Lower leg skin (tissue), 4 donors: ENCODE data around the gene PRR5. TPM values are rescaled to one million over a fixed set of nuclear protein-coding genes. Genes with fewer than 3 reads are reported as not detected.

Source experiments
- DNase-seq, 2 donors: peaks; one replicate each; pipeline ENCODE4 v3.0.0-alpha.2; 2019; ENCODE audit warnings: low spot score in 2 of 2
- H3K4me3 ChIP-seq: fragments of 200-600 bp; sonication (generic); 2 replicates; pipeline ENCODE4 v1.5.1; 2017; ENCODE audit warnings: mild to moderate bottlenecking, low read depth; ENCODE audit not compliant: poor library complexity, severe bottlenecking
- POLR2A ChIP-seq, 2 donors: fragments of 450-650 bp; IDR thresholded peaks; one replicate each; pipeline ENCODE4 v1.6.1; 2016 to 2017; ENCODE audit warnings: antibody characterized with exemption in 2 of 2, mild to moderate bottlenecking in 1 of 2, moderate library complexity in 1 of 2
- WGBS, 2 donors: methylation state at CpG; one replicate each; pipeline ENCODE4 v1.1.5; 2018; 5-methylcytosine and 5-hydroxymethylcytosine counted together
- intact Hi-C: fragments of 100-400 bp; cut with DNase I; formaldehyde crosslinking; loops from one replicate; pipeline ENCODE4 v1.15.0; 2023; ENCODE audit warnings: low total_unique reads
- total RNA-seq, 4 donors: library from RNA; depleted of rRNA; stranded (reverse); fragments of >200 nt; gene quantifications; one replicate each; pipeline ENCODE4 v1.1.0, GENCODE V29; 2016
- TF ChIP-seq, protein P1 (sequence below), 3 donors: fragments of 450-650 bp; IDR thresholded peaks; one replicate each; pipeline ENCODE4 v1.5.1; 2016; ENCODE audit warnings: antibody characterized with exemption in 3 of 3, mild to moderate bottlenecking in 3 of 3, moderate library complexity in 2 of 3

PRR5 gene
- total RNA-seq, 4 donors from 2014 or later: 18.7 to 28.4 (median 19.6) TPM

DNA sequence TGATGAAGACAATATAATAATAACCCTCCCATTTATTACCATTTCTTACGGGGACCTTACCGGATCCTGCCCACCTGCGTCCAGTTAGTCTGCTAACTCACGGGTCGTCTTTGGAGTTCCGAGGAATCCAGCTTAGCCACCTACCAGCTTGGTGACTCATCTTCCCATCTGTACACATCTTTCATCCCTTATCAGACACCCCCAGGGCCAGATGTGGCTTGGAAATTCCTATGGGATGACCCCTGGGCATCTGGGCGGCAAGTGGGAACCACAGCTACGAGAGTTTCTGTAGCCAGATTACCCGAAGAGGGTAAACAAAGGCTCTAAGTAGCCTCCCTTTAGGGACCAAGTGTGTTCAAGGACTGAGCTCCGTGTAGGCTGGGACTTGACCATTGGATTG, 12.8 kb upstream of the PRR5 start:
- intact Hi-C loops: no loop called here
- 82 to 89% methylated on average over 10 of the region's 10 CpGs for WGBS, 2 donors
- TF ChIP-seq POLR2A (IDR thresholded peaks at IDR 0.05): no peak
- TF ChIP-seq, protein P1, sequence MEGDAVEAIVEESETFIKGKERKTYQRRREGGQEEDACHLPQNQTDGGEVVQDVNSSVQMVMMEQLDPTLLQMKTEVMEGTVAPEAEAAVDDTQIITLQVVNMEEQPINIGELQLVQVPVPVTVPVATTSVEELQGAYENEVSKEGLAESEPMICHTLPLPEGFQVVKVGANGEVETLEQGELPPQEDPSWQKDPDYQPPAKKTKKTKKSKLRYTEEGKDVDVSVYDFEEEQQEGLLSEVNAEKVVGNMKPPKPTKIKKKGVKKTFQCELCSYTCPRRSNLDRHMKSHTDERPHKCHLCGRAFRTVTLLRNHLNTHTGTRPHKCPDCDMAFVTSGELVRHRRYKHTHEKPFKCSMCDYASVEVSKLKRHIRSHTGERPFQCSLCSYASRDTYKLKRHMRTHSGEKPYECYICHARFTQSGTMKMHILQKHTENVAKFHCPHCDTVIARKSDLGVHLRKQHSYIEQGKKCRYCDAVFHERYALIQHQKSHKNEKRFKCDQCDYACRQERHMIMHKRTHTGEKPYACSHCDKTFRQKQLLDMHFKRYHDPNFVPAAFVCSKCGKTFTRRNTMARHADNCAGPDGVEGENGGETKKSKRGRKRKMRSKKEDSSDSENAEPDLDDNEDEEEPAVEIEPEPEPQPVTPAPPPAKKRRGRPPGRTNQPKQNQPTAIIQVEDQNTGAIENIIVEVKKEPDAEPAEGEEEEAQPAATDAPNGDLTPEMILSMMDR (IDR thresholded peaks at IDR 0.05): no peak
- DNase-seq: no peak
- no peak overlapping the region for H3K4me3 ChIP-seq

DNA sequence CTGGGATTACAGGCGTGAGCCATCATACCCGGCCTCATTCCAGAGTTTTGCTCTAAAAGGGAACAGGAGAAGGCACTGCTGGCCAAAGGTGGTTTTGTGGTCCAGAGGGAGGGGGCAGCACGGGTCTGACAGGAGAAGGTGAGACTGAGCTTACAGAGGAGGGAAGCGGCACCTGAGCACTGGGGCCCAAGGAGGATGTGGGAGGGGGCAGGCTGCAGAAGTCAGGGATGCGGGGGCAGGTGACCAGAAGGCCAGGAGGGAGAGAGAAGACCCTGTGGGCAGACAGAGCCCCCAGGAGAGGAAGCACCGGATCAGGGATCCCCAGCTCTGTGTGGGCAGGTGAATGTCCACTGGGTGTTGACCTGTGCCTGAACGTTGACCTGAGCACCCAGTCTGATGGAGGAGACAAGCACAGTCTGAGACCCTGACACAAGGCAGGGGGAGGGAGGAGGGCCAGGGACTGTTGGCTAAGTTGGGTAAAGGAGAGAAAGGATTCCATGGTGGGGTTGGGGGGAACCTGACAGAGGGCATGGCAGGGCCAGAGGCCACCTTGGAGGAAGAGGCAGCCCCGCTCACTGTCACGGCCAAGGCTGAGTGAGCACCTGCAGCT, 12.0 kb upstream of the PRR5 start:
- 87 to 89% methylated on average over 9 of the region's 9 CpGs for WGBS, 2 donors
- H3K4me3 ChIP-seq: no peak overlapping the region
- TF ChIP-seq POLR2A (IDR thresholded peaks at IDR 0.05): no peak
- TF ChIP-seq, protein P1 (IDR thresholded peaks at IDR 0.05): no peak
- intact Hi-C loops: no loop called here
- no peak for DNase-seq

DNA sequence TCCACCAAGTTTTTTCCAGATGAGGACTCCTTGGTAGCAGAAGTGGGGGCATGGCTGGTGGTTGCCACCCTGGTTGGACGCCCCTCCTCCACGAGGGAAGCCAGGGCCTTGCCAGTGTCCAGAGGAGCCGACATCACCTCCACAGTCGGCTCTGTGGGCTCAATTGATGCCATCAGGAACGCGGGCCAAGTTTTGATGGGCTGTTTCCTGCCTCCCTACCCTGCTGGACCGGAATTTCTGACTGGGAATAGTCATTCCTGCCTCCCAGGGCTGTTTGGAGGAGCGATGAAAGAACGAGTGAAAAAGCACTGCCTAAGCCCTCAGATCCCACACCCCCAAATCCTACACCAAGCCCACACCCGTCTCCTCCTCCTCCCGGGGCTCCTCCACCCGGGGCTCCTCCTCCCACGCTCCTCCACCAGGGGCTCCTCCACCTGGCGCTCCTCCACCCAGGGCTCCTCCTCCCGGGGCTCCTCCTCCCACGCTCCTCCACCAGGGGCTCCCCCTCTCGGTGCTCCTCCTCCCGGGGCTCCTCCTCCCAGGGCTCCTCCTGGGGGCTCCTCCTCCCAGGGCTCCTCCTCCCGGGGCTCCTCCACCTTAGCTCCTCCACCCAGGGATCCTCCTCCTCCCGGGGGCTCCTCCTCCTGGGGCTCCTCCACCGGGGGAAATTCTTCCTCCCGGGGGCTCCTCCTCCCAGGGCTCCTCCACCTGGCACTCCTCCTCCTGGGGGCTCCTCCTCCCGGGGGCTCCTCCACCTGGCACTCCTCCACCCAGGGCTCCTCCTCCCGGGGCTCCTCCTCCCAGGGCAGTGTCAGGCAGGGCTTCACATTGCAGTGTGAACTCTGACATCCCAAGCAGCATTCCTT, 10.0 kb upstream of the PRR5 start:
- WGBS, 2 donors: 47 to 48% methylated on average over 23 to 24 of the region's 24 CpGs
- TF ChIP-seq POLR2A (IDR thresholded peaks at IDR 0.05): no peak
- TF ChIP-seq, protein P1 (IDR thresholded peaks at IDR 0.05): no peak
- H3K4me3 ChIP-seq: no peak overlapping the region
- intact Hi-C loops: no loop called here
- no peak for DNase-seq

DNA sequence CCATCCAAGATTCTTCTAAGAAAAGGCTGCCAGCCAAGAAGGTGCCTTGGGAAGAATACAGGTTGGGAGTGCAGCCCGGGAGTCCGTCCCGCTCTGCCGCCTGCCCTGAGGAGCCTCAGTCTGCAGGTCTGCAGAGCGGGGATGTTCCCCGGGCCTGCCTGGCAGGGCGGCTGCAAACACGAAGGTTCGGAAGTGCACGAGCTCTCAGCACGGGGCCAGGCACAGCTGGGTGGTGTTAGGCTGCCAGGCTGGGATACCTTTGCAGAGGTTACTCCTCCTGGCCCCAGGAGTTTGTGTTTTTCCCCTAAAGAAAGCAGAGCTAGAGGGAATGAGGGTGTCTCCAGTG, 9.4 kb upstream of the PRR5 start:
- no peak overlapping the region for H3K4me3 ChIP-seq
- DNase-seq: no peak
- intact Hi-C loops: no loop called here
- 42 to 61% methylated on average over 11 of the region's 11 CpGs for WGBS, 2 donors
- no peak for TF ChIP-seq POLR2A (IDR thresholded peaks at IDR 0.05)
- TF ChIP-seq, protein P1 (IDR thresholded peaks at IDR 0.05): no peak

DNA sequence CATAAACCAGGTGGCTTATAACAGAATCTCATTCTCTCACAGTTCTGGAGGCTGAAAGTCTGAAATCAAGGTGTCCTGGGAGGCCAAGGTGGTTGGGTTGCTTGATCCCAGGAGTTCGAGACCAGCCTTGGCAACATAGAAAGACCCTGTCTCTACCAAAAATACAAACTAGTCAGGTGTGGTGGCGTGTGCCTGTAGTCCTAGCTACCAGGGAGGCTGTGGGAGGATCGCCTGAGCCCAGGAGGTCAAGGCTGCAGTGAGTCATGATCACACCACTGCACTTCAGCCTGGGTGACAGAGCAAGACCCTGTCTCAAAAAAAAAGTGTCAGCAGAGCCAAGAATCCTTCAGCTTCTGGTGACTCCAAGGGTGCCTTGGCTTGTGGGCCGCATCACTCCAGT, 8.9 kb upstream of the PRR5 start:
- DNase-seq: no peak
- 73 to 88% methylated on average over 4 of the region's 4 CpGs for WGBS, 2 donors
- intact Hi-C loops: no loop called here
- TF ChIP-seq POLR2A (IDR thresholded peaks at IDR 0.05): no peak
- TF ChIP-seq, protein P1 (IDR thresholded peaks at IDR 0.05): no peak
- H3K4me3 ChIP-seq: no peak overlapping the region
